Thyroid gland (tissue), 4 donors: ENCODE results near the gene PSD.

Source experiments
- CTCF ChIP-seq, 6 experiments: fragments of 200-600 bp in 3 of 6; fragments of 450-650 bp in 3 of 6; sonication (generic) in 3 of 6; IDR thresholded peaks; one replicate each; pipeline ENCODE4 v1.5.1; 2016 to 2019; ENCODE audit warnings: antibody characterized with exemption in 6 of 6, mild to moderate bottlenecking in 2 of 6, inconsistent platforms in 1 of 6, moderate library complexity in 1 of 6
- POLR2A ChIP-seq, 2 donors: fragments of 450-650 bp; IDR thresholded peaks; one replicate each; pipeline ENCODE4 v1.6.1; 2017; ENCODE audit warnings: antibody characterized with exemption in 2 of 2, mild to moderate bottlenecking in 2 of 2, moderate library complexity in 1 of 2

GRCh38 chr10:102467971-102468438 is 49.4 kb upstream of the PSD start:
- TF ChIP-seq CTCF (IDR thresholded peaks at IDR 0.05) (no peak), POLR2A (IDR thresholded peaks at IDR 0.05) (no peak)
